ENCODE results near the gene TWNK. TPM values are rescaled to one million over a fixed set of nuclear protein-coding genes. Genes with fewer than 3 reads are reported as not detected.

Gene TWNK
- total and polyA plus RNA-seq, 2 of the 4 experiments (the other 2 are of a cell fraction), result 7.7 to 8.8 TPM

GRCh38 chr10:100965820-100966219 is 21.5 kb upstream of the TWNK start:
- Histone ChIP-seq H2BK15ac (ENCODE audit: low read depth, low read length) (no peak overlapping the region), H2AK9ac (replicated peaks; ENCODE audit: low read depth, low read length, poor library complexity) (no peak overlapping the region), H3K23ac (ENCODE audit: low read depth, low read length) (no peak overlapping the region), H3K14ac (replicated peaks; ENCODE audit: low read depth, low read length) (no peak overlapping the region), H3K18ac (ENCODE audit: low read depth, low read length) (no peak overlapping the region), H4K5ac (ENCODE audit: low read depth, low read length) (no peak overlapping the region), H4K91ac (ENCODE audit: insufficient read depth, low read depth, low read length) (no peak overlapping the region), H3K79me1 (ENCODE audit: low read depth in 1 of 2, low read length in 2 of 2) (0 out of 4 replicates have a peak, but pooled peaks cover 0 to 5% of the 10 kb centered on the region in 2 experiments), H3K36me3 (ENCODE audit: control insufficient read depth, insufficient read depth, low read length) (peaks cover 13% of the 10 kb centered on the region), H3K9me3 (ENCODE audit: control insufficient read depth, insufficient read depth, low read length) (no peaks in the 10 kb centered on the region), H2BK20ac (ENCODE audit: low read depth, low read length) (no peak overlapping the region), H4K20me1 (ENCODE audit: insufficient read depth, low read length) (no peaks in the 10 kb centered on the region), H2BK120ac (ENCODE audit: low read depth, low read length) (no peak overlapping the region), H3K4me3 (ENCODE audit: insufficient read depth, low read depth, low read length) (no peak overlapping the region), H3K4ac (ENCODE audit: low read depth, low read length) (no peak overlapping the region), H3K4me2 (ENCODE audit: low read depth, low read length) (no peak overlapping the region), H4K8ac (ENCODE audit: low read depth in 2 of 2, low read length in 2 of 2) (no peak overlapping the region), H3K27me3 (ENCODE audit: control insufficient read depth, insufficient read depth, low read length) (no peaks in the 10 kb centered on the region), H3K9me1 (ENCODE audit: insufficient read depth, low read length) (peaks cover 12% of the 10 kb centered on the region; the same call in 1 of the 2 replicates), H2BK5ac (ENCODE audit: low read depth, low read length, poor library complexity, severe bottlenecking) (no peak overlapping the region), H3K4me1 (ENCODE audit: control insufficient read depth, insufficient read depth, low read length) (peaks cover 6% of the 10 kb centered on the region), H2AFZ (replicated peaks; ENCODE audit: low read length, poor library complexity) (no peak overlapping the region), H3K56ac (ENCODE audit: extremely low read depth, insufficient read depth, low read length) (no peak overlapping the region), H3K27ac (ENCODE audit: insufficient read depth, low read length) (no peak overlapping the region), H2AK5ac (ENCODE audit: low read depth, low read length) (no peak overlapping the region), H3K9ac (ENCODE audit: low read depth, low read length) (no peak overlapping the region)
- WGBS, 2 experiments (ENCODE audit: extremely low coverage in 2 of 2, insufficient read length in 1 of 2), result no CpG with 5 or more reads among the region's 5 CpGs
- CTCF ChIA-PET, result no interaction called here
- BruUV-seq (replicated peaks), result no TSS peak
- TF ChIP-seq BHLHE40 (IDR thresholded peaks at IDR 0.05; ENCODE audit: low read depth, low read length) (no peak), POLR2A (IDR thresholded peaks at IDR 0.05; ENCODE audit: low read depth, low read length) (no peak), RCOR1 (IDR thresholded peaks at IDR 0.05; ENCODE audit: insufficient replicate concordance, low read length) (no peak), CHD1 (IDR thresholded peaks at IDR 0.05; ENCODE audit: low read depth, low read length) (no peak), FOS (IDR thresholded peaks at IDR 0.05; ENCODE audit: low read depth, low read length) (no peak), SMC3 (IDR thresholded peaks at IDR 0.05; ENCODE audit: low read depth, low read length) (no peak), CEBPB (IDR thresholded peaks at IDR 0.05; ENCODE audit: low read depth, low read length) (no peak), NFE2L2 (IDR thresholded peaks at IDR 0.05; ENCODE audit: low read depth, low read length) (no peak), CTCF (conservative IDR thresholded peaks at IDR 0.05; ENCODE audit: low read depth, low read length) (no peak)
- TF ChIP-seq, protein P1, sequence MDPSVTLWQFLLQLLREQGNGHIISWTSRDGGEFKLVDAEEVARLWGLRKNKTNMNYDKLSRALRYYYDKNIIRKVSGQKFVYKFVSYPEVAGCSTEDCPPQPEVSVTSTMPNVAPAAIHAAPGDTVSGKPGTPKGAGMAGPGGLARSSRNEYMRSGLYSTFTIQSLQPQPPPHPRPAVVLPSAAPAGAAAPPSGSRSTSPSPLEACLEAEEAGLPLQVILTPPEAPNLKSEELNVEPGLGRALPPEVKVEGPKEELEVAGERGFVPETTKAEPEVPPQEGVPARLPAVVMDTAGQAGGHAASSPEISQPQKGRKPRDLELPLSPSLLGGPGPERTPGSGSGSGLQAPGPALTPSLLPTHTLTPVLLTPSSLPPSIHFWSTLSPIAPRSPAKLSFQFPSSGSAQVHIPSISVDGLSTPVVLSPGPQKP (IDR thresholded peaks at IDR 0.05; ENCODE audit: borderline replicate concordance, low read depth, low read length), result no peak
- intact Hi-C loops (cut with micrococcal nuclease), result no loop called here
- dilution Hi-C loops (cut with HindIII; ENCODE audit: low sequenced_read_pairs, unreplicated experiment), result no loop called here
- no peak for ATAC-seq (ENCODE audit: low read depth)
- POLR2A ChIA-PET (ENCODE audit: unreplicated experiment), result no interaction called here
- no peak for DNase-seq
- in situ Hi-C loops (cut with MboI; ENCODE audit: low sequenced_read_pairs), result no loop called here
